Activated effector memory CD4-positive, alpha-beta T cell treated with anti-CD3 and anti-CD28 coated beads, Interleukin-2, amount 50 U/mL, for 16 hours (primary cell): ENCODE measurements around the gene UROC1.

Experiments
- DNase-seq: peaks from one replicate; pipeline ENCODE4 v3.0.0-alpha.2; 2020

Gene UROC1

DNA sequence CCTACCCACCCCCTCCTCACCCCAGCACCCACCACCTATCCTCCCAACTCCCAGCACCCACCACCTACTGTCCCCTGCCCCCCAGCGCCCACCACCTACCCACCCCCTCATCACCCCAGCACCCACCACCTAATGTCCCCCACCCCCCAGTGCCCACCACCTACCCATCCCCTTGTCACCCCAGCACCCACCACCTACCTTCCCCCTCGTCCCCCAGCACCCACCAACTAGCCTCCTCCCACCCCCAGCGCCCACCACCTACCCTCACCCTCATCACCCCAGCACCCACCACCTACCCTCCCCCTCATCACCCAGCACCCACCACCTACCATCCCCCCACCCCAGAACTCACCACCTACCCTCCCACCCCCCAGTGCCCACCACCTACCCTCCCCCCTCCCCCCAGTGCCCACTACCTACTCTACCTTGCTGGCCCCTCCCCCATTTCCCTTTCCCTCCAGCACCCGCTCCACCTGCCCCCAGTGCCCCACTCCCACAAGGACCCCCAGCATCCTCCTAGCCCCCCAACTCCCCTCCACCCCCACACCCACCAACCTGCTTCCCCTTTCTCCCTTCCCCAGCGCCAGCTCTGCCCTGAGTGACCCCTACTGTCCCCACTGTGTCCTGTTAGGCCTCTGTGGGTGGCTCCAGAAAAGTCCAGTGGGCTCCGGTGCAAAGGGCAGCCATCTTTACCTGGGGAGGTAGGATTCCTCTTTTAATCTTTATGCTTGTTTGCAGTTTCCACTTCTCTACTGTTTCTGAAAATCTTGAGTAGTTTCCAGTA is 1.2 kb downstream of the UROC1 start:
- DNase-seq: no peak

DNA sequence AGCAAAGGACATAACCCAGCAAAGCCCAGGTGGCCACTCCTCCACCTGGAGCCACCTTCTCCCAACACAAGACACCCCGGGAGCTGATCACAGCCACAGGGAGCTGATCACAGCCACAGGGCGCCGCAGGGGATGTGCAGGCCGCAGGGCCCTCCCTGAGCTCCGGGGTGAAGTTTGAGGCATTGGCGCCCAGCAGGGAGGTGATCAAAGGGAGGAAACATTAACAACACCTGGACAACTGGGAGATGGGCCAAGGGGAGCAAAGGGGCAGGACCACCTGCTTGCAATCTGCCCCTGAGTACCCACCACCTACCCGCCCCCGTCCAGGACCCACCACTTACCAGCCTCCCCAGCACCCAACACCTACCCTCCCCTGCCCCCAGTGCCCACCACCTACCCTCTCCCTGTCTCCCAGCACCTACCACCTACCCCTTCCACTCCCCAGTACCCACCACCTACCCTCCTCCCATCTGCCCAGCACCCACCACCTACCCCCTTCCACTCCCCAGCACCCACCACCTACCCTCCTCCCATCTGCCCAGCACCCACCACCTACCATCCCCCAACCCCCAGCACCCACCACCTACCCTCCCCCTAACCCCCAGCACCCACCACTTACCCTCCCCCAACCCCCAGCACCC is 2.4 kb downstream of the UROC1 start:
- peak; percentile 36 for DNase-seq

DNA sequence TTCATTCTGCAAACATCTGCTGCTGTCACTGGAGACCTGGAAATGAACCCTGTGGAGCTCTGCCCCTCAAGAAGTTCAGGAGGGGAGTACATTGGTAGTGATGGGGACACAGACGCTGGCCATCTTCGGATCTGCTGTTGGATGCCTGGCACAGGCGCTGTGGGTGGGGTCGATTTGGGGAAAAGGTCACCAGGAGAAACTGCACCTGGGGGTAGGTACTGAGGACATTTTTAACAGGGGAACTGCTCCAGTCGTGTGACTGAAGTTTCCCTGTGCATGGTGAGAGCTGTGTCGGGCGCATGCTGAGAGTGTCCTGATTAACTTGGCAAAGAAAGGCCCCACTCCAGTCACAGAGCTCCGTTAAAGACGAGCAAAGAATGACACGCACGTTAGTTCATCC is 3.4 kb downstream of the UROC1 start:
- no peak for DNase-seq

DNA sequence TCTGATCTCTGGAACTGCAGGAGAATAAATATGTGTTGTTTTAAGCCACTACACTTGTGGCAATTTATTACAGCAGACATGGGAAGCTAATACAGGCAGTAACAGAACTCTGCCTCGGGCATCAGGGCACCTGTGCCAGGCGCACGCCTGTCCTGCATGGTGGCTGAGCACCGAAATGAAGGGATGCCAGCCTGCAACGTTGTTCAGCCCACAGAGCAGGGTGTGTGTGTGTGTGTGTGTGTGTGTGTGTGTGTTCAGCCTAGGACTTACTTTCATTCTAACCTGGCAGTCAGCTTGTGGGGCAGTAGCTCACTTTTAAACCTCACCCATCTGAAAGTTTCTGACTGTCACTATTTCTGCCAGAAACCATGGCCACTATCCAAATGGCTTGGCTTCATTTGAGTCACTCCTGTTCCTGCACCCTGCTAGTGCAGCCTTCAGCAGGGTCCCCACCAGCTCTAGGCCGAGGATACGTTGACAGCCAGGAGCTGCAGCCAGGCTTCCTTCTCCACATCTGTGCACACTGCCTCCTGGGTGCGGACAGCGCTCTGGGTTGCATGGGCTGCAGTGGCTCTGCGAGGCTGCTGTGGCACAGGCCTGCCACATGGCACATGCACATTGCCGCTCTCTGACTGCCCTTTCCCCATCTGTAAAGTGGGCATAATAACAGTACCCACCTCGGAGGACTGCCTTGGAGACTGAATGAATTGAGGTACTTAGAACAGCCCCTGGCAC is 4.5 kb downstream of the UROC1 start:
- DNase-seq: peak; percentile 28

DNA sequence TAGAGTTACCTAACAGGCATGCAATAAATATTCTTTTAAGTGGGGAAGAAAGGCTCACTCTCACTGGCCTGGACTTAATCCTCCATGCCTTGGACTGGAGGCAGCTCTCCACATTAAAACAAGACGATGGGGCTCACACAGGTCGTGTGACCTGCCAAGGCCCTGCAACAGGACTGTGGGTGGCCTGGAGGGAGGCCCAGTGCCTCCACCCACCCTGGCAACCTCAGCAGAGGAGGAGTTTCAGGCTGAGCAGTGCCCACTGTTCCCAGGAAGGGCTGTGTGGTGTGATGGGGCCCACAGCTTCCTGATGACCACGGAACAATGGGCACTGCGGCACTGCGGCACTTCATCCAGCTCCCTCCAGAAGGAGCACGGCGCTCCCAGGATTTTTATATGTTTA is 5.5 kb downstream of the UROC1 start:
- peak; percentile 28 for DNase-seq

DNA sequence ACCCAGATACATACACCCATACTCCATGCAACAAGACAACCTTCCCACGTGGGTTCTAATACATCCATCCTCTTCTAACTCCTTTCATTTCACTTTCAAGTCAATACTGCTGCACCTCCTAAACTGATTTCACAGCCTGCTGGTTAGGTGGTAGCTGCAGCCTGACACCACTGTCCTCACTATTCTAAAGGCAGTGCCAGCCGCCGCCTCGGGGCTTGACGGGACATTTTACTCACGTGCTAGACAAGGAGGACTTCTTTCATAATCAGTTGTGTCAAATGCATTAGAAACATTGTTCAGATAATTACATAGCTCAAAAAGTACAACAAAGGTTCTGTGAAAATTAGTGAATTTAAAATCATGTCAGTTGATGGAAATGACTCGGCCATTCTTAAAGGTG is 6.3 kb downstream of the UROC1 start:
- peak; percentile 37 for DNase-seq

DNA sequence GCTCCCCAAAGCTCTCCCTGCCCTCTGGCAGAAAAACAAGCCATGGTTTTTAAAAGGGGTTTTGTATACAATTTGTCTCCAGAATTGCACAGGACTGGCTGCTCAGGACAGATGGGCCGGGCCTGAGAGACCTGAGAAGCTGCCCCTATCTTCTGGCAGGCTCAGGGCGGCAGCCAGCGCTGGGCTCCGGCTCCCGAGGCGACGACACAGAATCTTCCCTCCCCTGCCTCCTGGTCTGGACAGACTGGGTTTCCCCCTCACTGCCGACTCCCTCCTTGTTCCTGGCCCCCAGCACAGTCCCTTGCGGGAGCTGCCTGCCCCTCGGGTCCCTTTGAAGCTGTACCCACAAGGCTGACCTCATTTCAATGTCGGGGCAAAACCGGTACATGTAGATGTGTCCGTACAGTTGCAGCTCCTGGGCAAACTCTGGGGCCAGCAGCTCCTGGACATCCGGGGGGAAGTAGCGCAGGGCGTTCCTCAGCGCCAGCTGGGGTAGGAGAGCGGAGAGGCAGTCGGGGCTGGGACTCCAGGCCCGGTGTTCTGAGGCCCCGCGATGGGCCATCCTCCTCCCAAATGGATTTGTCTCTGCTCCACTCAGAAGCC is 7.2 kb downstream of the UROC1 start:
- DNase-seq: peak; percentile 58

DNA sequence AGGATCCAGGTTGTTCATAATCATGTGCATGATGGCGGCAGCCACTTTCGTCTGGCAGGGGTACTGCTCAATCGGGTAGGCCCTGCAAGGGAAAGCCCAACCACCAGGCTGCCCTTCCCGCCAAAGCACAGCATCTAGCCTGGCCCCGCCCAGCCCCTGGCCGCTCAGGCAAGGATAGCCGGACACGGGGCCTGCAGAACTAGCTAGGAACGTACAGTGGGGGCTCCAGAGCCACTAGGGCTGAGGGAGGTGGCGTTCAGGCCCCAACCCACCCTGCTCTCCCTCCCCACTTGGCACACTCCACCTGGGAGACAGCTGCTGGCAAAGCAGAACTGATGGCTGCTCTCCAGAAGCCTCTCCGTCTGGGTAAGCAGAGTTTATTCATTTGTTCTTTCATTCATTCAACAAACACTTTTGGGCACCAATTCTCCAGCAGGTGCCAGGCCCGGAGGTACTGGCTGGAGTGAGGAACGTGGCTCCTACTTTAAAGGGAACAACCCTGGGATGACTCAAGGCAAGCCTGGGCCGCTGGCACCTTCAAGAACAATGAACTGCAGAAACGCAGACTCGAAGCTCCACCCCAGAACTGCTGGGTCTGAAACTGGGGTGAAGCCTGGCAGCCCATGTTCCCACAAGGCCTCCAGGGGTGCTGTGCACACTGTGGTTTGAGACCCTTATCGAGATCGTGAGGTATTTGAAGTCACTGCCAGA is 7.8 kb downstream of the UROC1 start:
- peak; percentile 42 for DNase-seq

DNA sequence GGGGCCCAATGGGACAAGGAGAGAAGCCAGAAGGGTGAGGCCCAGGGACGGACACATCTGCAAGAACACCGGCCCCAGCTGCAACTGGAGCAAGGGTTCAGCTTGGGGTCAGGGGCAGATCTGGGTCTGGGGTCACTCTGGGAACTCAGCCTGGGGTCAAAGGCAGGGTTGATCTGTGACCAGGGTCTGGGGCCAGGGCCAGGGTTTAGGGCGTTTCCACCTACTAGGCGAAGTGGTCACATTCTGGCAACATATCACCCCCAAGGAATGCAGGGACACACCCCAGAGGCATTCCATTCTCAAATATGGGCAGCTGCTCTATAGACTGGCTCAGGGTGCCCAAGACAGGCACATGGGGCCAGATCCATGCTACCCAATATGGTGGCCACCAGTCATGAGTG is 9.0 kb downstream of the UROC1 start:
- no peak for DNase-seq

DNA sequence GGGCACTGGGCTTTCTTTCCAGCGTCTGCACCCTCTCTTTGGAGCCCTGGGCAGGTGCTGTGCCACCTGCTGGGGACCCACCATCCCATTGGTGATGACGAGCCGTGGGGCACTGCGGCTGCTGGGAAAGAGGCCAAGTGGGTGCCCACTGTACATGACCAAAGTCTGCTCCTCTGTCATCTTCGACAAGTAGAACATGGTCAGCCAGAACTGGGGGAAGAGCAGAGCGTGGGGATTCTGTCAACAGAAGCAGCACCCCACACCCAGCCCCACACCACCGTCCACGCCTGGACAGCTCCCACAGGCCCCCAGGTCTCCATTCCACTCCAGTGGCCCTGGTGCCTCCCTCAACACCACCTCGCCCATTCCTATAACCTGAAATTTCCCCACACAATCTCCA is 9.7 kb downstream of the UROC1 start:
- DNase-seq: no peak

DNA sequence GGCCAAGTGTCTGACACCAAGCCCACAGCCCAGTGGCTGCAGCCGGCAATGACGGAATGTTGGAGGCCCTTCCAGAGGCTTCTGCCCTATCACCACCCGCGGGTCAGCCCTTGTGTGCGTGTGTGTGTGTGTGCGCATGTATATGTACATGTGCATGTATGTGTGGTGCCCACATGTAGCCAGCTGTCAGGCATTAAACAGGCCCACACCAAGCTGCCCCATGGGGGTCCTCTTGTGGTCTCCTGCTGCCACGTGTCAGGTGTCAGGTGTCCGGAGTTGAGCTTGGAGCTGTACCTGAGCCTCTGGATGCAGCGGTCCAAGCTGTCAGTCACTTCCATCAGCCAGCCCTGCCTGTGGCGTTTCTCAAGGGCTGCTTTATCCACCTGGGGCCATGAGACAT is 13.9 kb downstream of the UROC1 start:
- DNase-seq: no peak

DNA sequence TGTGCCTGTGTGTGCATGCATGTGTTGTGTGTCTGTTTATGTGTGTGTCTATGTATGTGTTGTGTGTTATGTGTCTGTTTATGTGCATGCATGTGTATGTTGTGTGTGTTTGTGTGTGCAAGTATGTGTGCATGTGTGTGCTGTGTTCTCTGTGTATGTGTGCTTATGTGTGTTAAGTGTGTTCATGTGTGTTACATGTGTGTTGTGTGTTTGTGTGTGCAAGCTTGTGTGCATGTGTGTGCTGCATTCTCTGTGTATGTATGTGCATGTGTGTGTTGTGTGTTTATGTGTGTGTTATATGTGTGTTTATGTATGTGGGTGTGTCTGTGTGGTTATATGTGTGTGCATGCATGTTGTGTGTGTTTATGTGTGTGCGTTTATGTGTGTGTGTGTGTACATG is 14.9 kb downstream of the UROC1 start:
- no peak for DNase-seq

DNA sequence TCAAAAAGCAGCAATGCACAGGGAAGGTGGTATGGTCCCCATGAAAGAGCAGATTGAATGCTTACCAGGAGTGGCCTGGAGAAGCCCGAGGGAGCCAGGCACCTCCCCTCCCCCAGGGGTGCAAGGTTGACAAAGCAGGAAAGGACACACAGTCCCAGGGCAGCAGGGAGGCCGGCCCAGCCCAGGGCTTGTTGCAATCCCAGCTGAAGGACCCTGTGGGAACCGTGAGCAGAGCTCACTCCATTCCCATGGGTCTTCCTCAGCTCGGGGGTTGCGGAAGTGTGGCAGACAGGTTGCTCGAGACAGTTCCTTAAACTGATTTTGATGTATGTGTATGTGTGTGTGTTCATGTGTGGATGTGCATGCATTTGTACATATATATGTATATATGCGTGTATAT is 15.8 kb downstream of the UROC1 start:
- no peak for DNase-seq

DNA sequence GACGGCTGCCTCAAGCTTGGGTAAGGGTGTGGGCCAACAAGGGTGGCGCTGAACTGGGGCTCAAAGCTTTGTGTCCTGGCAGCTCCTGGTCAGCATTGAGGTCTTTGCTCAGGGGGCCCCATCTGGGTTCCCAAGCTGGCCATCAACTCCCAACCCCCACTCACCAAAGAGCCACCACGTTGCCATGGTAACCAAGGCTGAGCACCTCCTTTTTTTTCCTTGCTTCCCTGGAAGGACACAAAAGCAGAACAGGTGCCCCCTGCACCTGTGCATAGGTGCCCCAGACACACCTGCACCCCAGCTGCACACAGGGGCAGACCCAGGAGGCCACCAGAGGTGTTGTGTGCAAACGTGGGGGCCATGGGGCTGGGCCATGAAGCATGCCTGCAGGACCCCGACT is 16.5 kb downstream of the UROC1 start:
- DNase-seq: no peak

DNA sequence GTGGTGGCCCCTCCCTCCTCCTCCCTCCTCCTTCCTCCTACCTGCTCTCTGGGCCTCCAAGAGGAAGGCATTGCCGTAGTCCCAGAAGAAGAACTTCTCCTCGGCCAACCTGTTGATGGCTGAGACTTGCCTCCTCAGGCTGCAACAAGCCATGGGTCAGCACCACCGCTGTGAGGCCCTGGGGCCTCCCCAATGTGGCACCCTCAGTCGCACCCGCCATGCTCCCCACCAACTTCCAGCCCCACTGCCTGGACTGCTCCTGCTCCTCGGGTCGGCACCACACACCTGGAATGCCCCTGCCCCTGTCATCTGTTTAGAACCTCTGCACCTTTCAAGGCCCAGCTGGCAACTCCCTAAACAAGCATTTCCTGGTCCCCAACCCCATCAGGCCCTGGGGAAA is 17.6 kb downstream of the UROC1 start:
- DNase-seq: no peak

DNA sequence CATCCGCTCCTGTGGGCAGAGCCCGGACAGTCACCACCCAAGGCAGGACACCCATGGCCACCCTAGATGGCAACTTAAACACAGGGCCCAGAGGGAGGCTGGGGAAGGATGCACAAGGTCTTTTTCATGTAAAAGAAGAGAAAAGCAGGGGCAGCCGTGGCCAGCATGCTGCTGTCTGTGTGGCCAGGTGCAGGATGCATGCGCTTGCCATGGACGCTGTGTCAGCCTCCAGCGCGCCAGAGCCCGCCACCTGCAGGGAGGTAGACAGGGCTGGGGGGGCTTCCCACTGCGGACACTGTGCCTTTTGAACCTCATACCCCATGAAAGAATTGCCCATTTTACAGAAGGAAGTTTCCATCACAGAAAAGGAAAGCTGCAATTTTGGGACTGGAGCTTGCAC is 18.2 kb downstream of the UROC1 start:
- no peak for DNase-seq

DNA sequence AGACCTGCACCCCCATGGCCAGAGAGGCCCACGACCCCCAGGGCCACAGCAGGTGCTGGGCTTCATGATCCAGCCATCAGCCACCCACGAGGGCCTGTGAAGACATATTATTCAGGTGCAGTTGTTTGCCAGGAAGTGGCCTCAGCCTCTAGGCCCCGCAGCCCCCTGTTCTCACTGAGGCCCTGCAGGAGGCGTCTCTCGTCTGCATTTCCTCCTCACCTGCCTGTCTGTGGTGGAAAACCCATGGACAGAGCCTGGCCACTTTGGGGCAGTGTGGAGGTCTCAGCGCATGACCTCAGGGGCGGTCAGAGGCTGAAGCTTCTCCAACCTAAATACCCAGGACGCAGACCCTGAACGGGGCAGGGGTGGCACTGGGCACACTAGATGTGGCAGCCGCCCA is 18.6 kb downstream of the UROC1 start:
- DNase-seq: no peak

DNA sequence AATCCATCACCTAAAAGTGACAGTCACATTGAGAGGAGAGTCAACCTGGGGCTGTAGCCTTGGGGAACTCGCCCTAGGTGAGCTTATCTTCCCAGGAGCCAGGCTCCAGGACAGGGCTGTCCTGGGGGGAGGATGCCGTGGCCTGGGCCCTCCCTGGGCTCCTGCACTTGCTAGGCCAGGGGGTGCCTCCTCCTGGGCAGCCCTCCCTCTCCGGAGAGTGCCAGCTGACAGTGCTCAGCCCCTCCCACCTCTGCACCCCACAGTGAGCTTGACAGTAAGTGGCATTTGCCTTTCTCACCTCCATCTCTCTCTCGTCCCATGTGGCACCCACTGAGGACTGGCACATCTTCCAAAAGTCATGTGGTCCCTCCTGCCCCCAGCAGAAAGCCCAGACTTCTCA is 19.1 kb downstream of the UROC1 start:
- no peak for DNase-seq

DNA sequence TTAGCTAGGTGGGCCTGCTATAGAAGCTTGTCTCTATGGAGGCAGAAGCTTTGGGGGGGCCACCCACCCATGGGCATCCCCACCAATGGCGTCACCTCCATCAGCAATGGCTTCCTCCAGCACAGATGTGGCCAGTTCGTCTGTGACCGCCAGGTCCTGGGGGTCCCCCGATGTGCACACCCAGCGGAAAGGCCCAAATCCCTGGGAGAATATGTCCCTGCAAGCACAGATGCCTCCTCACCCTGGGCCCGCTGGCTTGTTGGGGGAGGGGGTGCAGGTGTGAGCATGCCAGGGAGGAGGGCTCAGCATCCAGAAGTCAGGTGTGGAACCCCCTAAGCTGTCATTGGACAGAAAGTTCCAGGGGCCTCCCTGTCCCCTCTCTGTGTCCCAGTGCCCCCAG is 19.6 kb downstream of the UROC1 start:
- no peak for DNase-seq

DNA sequence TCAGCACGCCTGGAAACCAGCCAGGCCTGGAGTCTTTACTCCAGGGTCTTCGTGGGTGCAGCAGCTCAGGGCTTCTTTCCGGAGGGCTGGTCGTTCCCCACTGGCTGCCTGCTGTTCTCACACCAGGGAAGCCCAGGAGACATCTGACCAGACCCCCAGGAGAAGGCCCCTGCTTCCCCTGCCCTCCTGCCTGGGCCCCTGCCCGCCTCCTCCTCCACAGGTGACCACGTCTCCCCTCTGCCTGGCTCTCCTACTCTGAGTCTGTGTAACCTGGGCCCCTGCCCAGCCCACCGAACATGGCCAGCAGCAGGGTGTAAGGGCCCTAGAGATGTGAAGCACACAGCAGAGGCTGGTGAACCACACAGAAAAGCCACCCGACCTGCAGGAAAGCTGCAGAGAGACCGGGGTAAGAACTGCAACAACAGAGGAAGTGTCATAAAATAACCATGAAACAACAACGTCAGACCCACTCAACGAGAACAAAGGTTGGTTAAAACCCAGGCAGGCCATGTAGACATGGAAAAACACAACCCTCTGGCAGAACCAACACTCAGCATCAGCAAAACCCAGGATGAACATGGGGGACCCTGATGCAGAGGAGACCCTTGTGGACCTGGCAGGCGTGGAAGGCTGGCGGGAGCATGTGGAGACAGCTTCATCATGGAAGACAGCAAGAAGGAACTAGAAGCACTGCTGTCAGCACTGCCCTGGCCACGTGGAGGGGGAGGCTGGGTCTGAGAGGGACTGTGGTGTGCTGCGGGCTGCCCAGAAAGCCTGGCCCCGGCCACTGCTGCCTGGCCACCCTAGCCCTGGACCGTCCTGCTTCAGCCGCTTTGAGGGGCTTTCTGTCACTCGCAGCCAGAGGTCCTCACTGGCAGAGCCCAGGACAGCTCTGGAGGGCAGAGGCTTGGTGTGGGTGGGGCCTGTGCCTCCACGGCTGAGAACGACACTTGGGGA is 20.4 kb downstream of the UROC1 start:
- DNase-seq: no peak

DNA sequence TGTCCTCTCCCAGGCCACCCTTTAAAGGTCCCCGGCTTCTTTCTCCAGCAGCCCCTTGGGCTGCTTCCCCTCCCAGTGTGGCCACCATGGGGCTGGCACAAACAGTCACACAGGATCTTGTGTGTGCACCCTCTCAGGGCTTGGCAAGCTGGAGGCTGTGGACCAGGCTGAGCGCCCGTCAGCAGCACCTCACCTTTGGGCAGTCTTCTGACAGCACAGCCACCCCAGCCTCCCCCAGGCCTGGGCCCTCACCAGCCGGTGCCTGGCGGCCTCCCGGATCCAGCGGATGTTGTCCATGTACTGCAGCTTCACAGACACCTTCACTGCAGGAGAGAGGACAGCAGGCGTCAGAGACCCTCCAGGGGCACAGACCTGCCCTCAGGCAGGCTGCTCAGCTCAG is 21.8 kb downstream of the UROC1 start:
- no peak for DNase-seq

DNA sequence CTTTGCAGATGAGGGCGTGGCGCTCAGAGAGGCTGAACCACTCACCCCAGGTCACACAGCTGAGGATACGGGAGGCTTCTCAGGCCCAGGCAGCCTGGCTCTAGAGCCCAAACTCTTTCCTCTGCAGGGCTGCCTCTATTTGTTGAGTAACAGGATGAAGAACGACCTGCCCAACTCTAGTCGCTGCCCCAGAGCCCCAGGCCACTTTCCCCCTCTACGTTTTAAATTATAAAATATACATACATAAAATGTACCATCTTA is 22.7 kb downstream of the UROC1 start:
- no peak for DNase-seq
